GM19043 (cell line): ENCODE results near the gene ZXDA.
A peak's percentile ranks its signal among the peaks of the same experiment; 100 is the strongest.
"Not testable (repeated sequence)": the region's sequence is repeated elsewhere in the genome, so short reads cannot be mapped to it uniquely, and the experiment has no call there.

Source experiments
- ATAC-seq: cut with Tn5 transposase; IDR thresholded peaks from one replicate; pipeline ENCODE4 v1.9.1; 2021; ENCODE audit warnings: low read depth; ENCODE audit not compliant: unreplicated experiment

Gene ZXDA

GRCh38 chrX:57910287-57910912 is at the start of gene ZXDA:
ZXDA (minus strand) TSS chrX:57910458; CDS start chrX:57910420, 38 bp downstream.
- peak; percentile 52 for ATAC-seq

GRCh38 chrX:57952320-57952678 is 42.0 kb upstream of the ZXDA start:
- ATAC-seq, result no peak

GRCh38 chrX:57951666-57952319 is 41.5 kb upstream of the ZXDA start:
- ATAC-seq, result no peak

GRCh38 chrX:57933321-57933720 is 23.1 kb upstream of the ZXDA start:
- ATAC-seq, result no peak

- ATAC-seq, result no peak
These were observed 22.0 kb upstream of the ZXDA start for GRCh38 chrX:57932266-57932665.

- ATAC-seq, result no peak
These were observed 19.8 kb upstream of the ZXDA start for GRCh38 chrX:57930051-57930450.

GRCh38 chrX:57929373-57929772 is 19.1 kb upstream of the ZXDA start:
- ATAC-seq, result no peak

GRCh38 chrX:57925806-57926205 is 15.5 kb upstream of the ZXDA start:
- ATAC-seq, result no peak

GRCh38 chrX:57918750-57919436 is 8.6 kb upstream of the ZXDA start:
- no peak for ATAC-seq

- ATAC-seq, result no peak
These were observed 5.4 kb upstream of the ZXDA start for GRCh38 chrX:57915680-57916079.

- peak; percentile 66 for ATAC-seq
These were observed 517 bp downstream of the ZXDA start for GRCh38 chrX:57909595-57910286.

GRCh38 chrX:57908972-57909594 is 1.2 kb downstream of the ZXDA start:
- not testable (repeated sequence) for ATAC-seq

- no peak for ATAC-seq
These were observed 3.5 kb downstream of the ZXDA start for GRCh38 chrX:57906790-57907189.

GRCh38 chrX:57905141-57905540 is 5.1 kb downstream of the ZXDA start:
- ATAC-seq, result no peak

GRCh38 chrX:57904176-57904880 is 5.9 kb downstream of the ZXDA start:
- no peak for ATAC-seq

- ATAC-seq, result no peak
These were observed 7.6 kb downstream of the ZXDA start for GRCh38 chrX:57902633-57903032.

- ATAC-seq, result no peak
These were observed 8.8 kb downstream of the ZXDA start for GRCh38 chrX:57901466-57901865.

- ATAC-seq, result no peak
These were observed 9.3 kb downstream of the ZXDA start for GRCh38 chrX:57900975-57901374.

- no peak for ATAC-seq
These were observed 10.4 kb downstream of the ZXDA start for GRCh38 chrX:57899906-57900305.

- ATAC-seq, result no peak
These were observed 11.2 kb downstream of the ZXDA start for GRCh38 chrX:57899064-57899463.
